Mucosa of rectum (tissue), 2 donors: ENCODE data around the gene KAT6B.

Experiments
- H3K27ac ChIP-seq, 2 donors: one replicate each; pipeline ENCODE4 v1.7.0; 2013; ENCODE audit warnings: inconsistent platforms in 2 of 2, low read depth in 2 of 2, low read length in 2 of 2
- H3K27me3 ChIP-seq, 2 donors: one replicate each; pipeline ENCODE4 v1.7.0; 2013; ENCODE audit warnings: low read length in 2 of 2; ENCODE audit not compliant: control insufficient read depth in 2 of 2, insufficient read depth in 2 of 2
- H3K36me3 ChIP-seq, 2 donors: one replicate each; pipeline ENCODE4 v1.7.0; 2013; ENCODE audit warnings: low read length in 2 of 2; ENCODE audit not compliant: control insufficient read depth in 2 of 2, insufficient read depth in 2 of 2
- H3K4me1 ChIP-seq, 2 donors: one replicate each; pipeline ENCODE4 v1.7.0; 2013; ENCODE audit warnings: low read length in 2 of 2, mild to moderate bottlenecking in 1 of 2; ENCODE audit not compliant: control insufficient read depth in 2 of 2, insufficient read depth in 2 of 2
- H3K4me3 ChIP-seq, 2 donors: one replicate each; pipeline ENCODE4 v1.7.0; 2013; ENCODE audit warnings: low read length in 2 of 2
- H3K9ac ChIP-seq, 2 donors: one replicate each; pipeline ENCODE4 v1.7.0; 2013; ENCODE audit warnings: low read length in 2 of 2, low read depth in 1 of 2, mild to moderate bottlenecking in 1 of 2
- H3K9me3 ChIP-seq, 2 donors: one replicate each; pipeline ENCODE4 v1.7.0; 2013; ENCODE audit warnings: low read length in 2 of 2; ENCODE audit not compliant: control insufficient read depth in 2 of 2
- donor health status: healthy.
- donor health status: Normal muscosa, but diverticular disease.

The KAT6B gene

DNA sequence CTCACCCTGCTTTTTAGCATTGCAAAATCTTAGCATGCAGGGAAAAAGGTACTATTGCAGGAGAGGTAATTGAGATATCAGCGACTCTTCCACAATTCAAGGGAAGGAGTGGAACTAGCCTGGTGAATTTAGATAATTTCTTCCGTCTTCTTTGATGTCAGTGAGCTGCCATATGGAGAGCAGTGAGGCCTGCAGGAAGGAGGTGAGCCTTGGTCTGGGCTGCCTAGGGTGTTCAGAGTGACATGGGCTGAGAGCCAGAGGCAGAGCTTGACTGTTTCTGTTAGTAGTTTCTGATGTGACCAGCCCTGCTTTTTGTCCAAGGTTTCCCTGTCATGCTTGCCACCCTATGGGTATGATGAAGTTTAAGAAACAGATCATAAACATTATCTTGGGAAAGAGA lies 28.6 kb downstream of the KAT6B start:
- no peaks in the 10 kb centered on the region for H3K27me3 ChIP-seq
- H3K27ac ChIP-seq, result peak overlapping the region in 1 of 2 donors; percentile 11
- no peak overlapping the region for H3K9ac ChIP-seq
- H3K9me3 ChIP-seq, result no peaks in the 10 kb centered on the region
- H3K36me3 ChIP-seq, result no peaks in the 10 kb centered on the region
- peaks cover 6 to 8% of the 10 kb centered on the region in 2 donors for H3K4me1 ChIP-seq
- H3K4me3 ChIP-seq, result no peak overlapping the region

DNA sequence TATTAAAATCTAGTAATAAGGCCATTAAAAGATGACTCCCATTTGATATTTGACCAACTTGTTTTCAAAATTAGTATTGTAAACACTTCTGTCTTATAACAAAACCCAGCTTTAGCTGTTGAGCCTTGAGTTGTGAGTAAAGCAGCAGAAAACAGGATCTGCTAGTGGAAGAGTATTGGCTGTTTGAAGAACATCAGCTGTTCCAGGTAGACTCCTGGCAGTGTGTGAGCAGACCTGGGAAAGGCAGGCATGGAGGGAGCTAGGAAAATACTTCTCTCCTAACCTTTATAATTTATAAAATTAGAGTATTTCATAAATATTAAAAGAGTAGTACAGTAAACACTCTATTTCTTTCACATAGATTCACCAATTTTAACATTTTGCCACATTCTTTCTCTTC lies 29.0 kb downstream of the KAT6B start:
- Histone ChIP-seq H3K36me3 (no peaks in the 10 kb centered on the region), H3K9me3 (no peaks in the 10 kb centered on the region), H3K4me3 (no peak overlapping the region), H3K27ac (no peak overlapping the region), H3K4me1 (peaks cover 6 to 8% of the 10 kb centered on the region in 2 donors), H3K9ac (no peak overlapping the region), H3K27me3 (no peaks in the 10 kb centered on the region)

DNA sequence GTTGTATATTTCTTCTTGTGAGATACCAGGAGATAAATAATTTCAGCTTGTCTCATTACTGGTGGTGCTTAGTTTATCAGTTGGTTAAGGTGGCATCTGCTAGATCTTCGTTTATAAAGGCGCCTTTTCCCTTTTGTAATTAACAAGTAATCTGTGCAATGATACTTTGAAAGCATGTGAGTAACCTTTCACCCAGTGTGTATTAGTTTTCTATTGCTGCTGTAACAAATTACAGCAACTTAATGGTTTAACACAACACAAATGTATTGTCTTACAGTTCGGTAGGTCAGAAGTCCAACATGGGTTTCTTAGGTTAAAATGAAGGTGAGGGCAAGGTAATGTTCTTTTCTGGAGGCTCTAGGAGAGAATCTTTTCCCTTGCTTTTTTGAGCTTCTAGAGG lies 30.5 kb downstream of the KAT6B start:
- H3K27ac ChIP-seq, result no peak overlapping the region
- H3K36me3 ChIP-seq, result no peaks in the 10 kb centered on the region
- H3K4me3 ChIP-seq, result no peak overlapping the region
- no peak overlapping the region for H3K9ac ChIP-seq
- H3K27me3 ChIP-seq, result no peaks in the 10 kb centered on the region
- no peaks in the 10 kb centered on the region for H3K9me3 ChIP-seq
- H3K4me1 ChIP-seq, result peaks cover 6 to 8% of the 10 kb centered on the region in 2 donors

DNA sequence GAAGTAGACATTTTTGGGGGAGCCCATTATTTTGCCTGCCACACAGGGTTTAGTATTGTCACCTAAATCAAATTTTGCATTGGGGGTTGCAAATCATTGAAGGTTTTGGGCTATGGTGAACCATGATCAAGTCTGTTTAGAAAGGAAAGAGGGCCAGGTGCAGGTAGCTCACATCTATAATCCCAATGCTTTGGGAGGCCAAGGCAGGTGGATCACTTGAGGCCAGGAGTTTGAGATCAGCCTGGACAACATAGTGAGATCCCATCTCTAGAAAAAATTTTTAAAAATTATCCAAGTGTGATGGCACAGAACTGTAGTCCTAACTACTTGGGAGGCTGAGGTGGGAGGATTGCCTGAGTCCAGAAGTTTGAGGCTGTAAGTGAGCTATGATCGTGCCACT lies 31.2 kb downstream of the KAT6B start:
- no peak overlapping the region for H3K4me3 ChIP-seq
- peaks cover 6 to 8% of the 10 kb centered on the region in 2 donors for H3K4me1 ChIP-seq
- H3K9me3 ChIP-seq, result no peaks in the 10 kb centered on the region
- H3K36me3 ChIP-seq, result no peaks in the 10 kb centered on the region
- H3K9ac ChIP-seq, result no peak overlapping the region
- no peak overlapping the region for H3K27ac ChIP-seq
- no peaks in the 10 kb centered on the region for H3K27me3 ChIP-seq

DNA sequence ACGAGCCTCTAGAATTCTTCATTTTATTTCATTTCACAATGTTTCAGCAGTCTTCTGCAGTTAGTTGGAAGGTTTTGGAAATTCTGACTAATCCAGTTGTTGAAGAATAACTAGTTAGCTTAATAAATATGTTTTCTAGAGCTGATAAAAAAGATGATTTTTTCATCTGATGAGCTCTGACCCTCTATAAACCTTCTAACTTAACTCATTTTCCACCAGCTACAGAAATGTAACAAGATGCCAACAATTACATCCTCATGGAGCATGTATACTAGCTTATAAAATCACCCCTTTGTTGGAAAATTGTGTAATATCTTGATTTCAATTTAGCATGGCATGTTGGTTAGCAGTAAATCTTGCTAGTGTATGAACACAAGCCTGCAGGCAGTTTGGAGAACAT lies 33.1 kb downstream of the KAT6B start:
- H3K27me3 ChIP-seq, result no peaks in the 10 kb centered on the region

DNA sequence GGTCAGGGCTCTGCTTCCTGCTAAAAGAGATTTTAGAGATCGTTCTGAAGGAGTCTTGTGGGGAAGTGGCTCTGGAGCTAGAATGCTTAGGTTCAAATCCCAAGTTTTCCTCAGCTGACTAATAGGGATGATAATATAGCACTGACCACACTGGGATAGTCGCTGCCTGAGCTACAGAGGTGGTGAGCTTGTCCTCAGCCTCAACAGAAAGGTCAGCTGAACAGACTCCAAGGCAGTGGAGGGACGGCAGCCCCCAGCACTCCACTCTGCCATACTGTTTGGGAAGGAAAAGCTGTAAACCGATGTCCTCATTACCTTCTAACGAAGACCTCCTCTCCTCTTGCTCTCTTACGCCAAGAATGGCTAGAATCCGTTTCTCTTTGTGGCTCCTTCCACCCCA lies 36.2 kb downstream of the KAT6B start:
- Histone ChIP-seq H3K4me1 (no peaks in the 10 kb centered on the region), H3K4me3 (no peak overlapping the region), H3K27ac (no peak overlapping the region), H3K9ac (no peak overlapping the region), H3K36me3 (no peaks in the 10 kb centered on the region), H3K9me3 (no peaks in the 10 kb centered on the region), H3K27me3 (no peaks in the 10 kb centered on the region)

More for the DNA sequence above, 33.1 kb downstream of the KAT6B start:
- Histone ChIP-seq H3K9me3 (no peaks in the 10 kb centered on the region), H3K4me3 (no peak overlapping the region), H3K4me1 (peaks cover 0 to 5% of the 10 kb centered on the region in 2 donors), H3K9ac (no peak overlapping the region), H3K27ac (no peak overlapping the region), H3K36me3 (no peaks in the 10 kb centered on the region)

DNA sequence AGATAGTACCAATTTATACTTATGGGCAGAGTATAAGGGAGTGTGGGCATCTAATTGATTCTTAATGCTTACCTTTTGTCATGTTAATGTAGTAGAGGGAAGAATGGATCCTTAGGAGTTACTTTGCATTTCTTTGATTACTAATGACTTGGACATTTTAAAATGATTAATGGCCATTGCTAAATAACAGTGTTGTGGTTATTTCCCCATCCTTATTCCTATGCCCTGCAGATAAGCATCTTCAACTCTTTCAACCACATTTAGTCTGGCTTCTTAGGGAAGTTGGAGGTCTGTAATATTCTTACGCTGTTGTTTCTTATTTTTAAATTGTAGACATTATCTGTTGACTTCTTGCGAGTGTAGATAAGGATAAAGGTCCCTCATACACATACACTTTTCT lies 37.2 kb downstream of the KAT6B start:
- Histone ChIP-seq H3K4me3 (no peak overlapping the region), H3K36me3 (no peaks in the 10 kb centered on the region), H3K27me3 (no peaks in the 10 kb centered on the region), H3K9me3 (no peaks in the 10 kb centered on the region), H3K4me1 (no peaks in the 10 kb centered on the region), H3K9ac (no peak overlapping the region), H3K27ac (no peak overlapping the region)

DNA sequence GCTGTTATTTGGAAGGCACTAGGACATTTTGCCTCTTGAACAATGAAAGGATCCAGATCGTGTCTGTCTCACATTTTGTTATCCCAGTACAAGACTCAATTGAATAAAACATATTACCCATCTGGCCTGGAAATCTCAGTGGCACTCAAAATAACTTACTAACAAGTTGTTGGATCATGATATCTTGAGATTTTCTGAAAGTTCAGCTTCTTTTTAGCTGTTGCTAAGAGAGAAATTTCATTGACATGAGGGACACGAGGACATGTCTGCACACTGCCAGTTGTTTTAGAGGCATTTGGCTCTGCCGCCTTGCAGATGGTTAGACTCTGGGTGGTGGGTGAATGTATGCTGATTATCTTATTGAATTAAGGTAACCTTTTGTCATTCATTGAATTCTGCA lies 41.0 kb downstream of the KAT6B start:
- Histone ChIP-seq H3K27me3 (no peaks in the 10 kb centered on the region), H3K9me3 (no peaks in the 10 kb centered on the region), H3K36me3 (no peaks in the 10 kb centered on the region), H3K27ac (no peak overlapping the region), H3K4me3 (no peak overlapping the region), H3K9ac (no peak overlapping the region), H3K4me1 (peaks cover 6 to 10% of the 10 kb centered on the region in 2 donors)

DNA sequence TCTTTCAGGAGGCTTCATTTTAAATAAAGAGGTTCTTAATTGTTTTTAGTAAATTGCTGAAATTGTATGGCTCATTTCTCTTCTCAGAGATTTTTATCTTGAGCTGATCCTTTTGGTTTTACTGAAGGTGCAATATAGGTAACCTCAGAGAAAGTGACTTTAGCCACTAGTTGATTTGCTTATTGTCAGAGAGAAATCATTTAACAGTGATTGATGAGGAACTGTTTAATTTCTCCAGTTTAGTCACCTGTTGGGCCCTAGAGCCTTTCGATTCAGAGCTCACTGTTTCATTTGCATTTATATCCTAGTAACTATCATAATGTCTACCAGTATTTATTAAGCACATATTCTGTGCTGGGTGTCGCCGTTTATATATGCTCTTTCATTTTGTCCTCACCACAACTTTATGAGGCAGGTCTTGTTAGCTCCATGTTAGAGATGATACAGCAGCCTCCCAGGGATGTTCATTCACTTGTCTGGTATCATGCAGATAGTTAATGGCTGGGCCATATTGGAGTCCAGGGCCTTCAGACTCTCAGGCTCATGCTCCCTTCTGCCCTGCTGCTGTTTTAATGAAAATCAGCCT lies 42.1 kb downstream of the KAT6B start:
- H3K36me3 ChIP-seq, result no peaks in the 10 kb centered on the region
- H3K4me1 ChIP-seq, result peaks cover 6 to 10% of the 10 kb centered on the region in 2 donors
- no peak overlapping the region for H3K4me3 ChIP-seq
- no peak overlapping the region for H3K27ac ChIP-seq
- H3K27me3 ChIP-seq, result no peaks in the 10 kb centered on the region
- no peaks in the 10 kb centered on the region for H3K9me3 ChIP-seq
- H3K9ac ChIP-seq, result no peak overlapping the region

DNA sequence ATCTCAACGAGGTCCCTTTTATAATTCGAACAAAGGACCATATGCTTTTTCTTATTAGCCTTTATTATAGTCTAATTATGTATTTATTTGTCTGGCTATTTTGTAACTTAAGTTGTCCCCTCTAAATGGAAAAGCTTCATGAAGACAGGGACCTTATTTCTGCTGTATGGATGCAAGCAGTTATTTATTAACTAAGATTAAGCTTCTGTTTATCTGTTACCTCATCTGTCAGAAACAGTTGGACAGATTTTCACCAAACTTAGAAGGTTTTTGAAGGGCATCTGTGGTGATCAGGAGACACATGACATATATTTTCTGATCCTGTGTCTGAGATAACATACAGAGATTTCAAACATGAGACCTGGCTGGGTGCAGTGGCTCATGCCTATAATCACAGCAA lies 43.2 kb downstream of the KAT6B start:
- H3K27me3 ChIP-seq, result no peaks in the 10 kb centered on the region
- H3K4me3 ChIP-seq, result no peak overlapping the region
- H3K9me3 ChIP-seq, result no peaks in the 10 kb centered on the region
- no peak overlapping the region for H3K27ac ChIP-seq
- H3K4me1 ChIP-seq, result peaks cover 6 to 11% of the 10 kb centered on the region in 2 donors
- H3K9ac ChIP-seq, result no peak overlapping the region
- no peaks in the 10 kb centered on the region for H3K36me3 ChIP-seq

DNA sequence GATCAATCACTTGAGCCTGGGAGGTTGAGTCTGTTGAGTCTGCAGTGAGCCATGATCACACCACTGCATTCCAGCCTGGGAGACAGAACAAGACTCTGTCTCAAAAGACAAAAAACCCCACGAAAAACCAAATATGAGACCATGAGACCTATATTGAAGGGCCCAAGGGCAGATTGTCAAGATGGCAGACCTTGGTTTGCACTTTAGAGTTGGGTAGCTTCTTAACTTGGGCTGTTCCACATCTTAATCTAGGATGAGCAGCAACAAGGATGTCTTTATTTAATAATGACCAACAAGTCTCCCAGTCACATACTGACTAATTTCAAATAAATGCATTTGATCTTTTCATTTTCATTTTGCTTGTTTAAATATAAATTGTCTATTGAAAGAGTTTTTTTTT lies 43.8 kb downstream of the KAT6B start:
- Histone ChIP-seq H3K36me3 (no peaks in the 10 kb centered on the region), H3K4me3 (no peak overlapping the region), H3K9me3 (no peaks in the 10 kb centered on the region), H3K27ac (no peak overlapping the region), H3K9ac (no peak overlapping the region), H3K27me3 (no peaks in the 10 kb centered on the region), H3K4me1 (peaks cover 6 to 15% of the 10 kb centered on the region in 2 donors)
